Rectal smooth muscle tissue (tissue), 1 donor: ENCODE measurements around the gene CRYZL1.
"Not testable (repeated sequence)": the region's sequence is repeated elsewhere in the genome, so short reads cannot be mapped to it uniquely, and the experiment has no call there.

Experiments
- H3K27ac ChIP-seq: one replicate; pipeline ENCODE4 v1.7.0; 2013; ENCODE audit warnings: low read depth, low read length, inconsistent platforms
- H3K27me3 ChIP-seq: one replicate; pipeline ENCODE4 v1.7.0; 2013; ENCODE audit warnings: low read length; ENCODE audit not compliant: control insufficient read depth, insufficient read depth
- H3K36me3 ChIP-seq: one replicate; pipeline ENCODE4 v1.7.0; 2013; ENCODE audit warnings: low read length; ENCODE audit not compliant: control insufficient read depth, insufficient read depth
- H3K4me1 ChIP-seq: one replicate; pipeline ENCODE4 v1.7.0; 2013; ENCODE audit warnings: low read length; ENCODE audit not compliant: control insufficient read depth, insufficient read depth
- H3K4me3 ChIP-seq: one replicate; pipeline ENCODE4 v1.7.0; 2013; ENCODE audit warnings: low read length
- H3K9ac ChIP-seq: one replicate; pipeline ENCODE4 v1.7.0; 2013; ENCODE audit warnings: low read length

CRYZL1 gene

DNA sequence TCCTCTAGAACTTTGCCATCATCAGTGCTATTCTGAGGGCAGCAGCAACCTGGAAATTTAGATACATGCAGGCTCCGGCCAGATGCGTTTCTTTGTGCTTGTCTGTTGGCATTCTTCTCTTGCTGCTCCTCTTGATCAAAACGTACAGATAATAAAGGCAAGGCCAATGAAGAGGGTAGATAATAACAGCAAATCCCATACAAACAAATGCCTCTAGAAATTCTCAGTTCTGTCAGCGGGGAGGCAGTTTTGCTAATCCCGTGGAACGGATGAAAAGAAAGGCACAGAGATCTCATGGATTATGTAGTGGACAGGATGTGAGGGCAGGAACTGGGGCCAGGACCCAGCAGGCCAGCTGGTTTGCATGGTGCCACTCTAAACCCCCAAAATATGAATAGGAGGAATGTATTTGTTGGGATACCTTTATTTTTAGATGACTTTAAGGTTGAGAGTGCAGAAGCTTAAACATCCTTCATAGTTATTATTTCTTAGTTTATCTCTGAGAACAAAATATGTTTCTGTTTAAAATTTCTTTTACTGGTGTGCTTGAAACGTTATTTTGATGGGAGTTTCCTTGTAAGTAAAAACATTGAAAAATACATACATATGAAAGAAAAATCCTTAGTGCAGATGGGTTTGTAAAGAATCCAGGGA is 2.2 kb upstream of the CRYZL1 start:
- Histone ChIP-seq H3K27me3 (no peaks in the 10 kb centered on the region), H3K36me3 (no peaks in the 10 kb centered on the region), H3K4me1 (peaks cover 7% of the 10 kb centered on the region), H3K4me3 (peak overlapping the region; percentile 85), H3K9ac (no peak overlapping the region), H3K27ac (peak overlapping the region; percentile 75)

DNA sequence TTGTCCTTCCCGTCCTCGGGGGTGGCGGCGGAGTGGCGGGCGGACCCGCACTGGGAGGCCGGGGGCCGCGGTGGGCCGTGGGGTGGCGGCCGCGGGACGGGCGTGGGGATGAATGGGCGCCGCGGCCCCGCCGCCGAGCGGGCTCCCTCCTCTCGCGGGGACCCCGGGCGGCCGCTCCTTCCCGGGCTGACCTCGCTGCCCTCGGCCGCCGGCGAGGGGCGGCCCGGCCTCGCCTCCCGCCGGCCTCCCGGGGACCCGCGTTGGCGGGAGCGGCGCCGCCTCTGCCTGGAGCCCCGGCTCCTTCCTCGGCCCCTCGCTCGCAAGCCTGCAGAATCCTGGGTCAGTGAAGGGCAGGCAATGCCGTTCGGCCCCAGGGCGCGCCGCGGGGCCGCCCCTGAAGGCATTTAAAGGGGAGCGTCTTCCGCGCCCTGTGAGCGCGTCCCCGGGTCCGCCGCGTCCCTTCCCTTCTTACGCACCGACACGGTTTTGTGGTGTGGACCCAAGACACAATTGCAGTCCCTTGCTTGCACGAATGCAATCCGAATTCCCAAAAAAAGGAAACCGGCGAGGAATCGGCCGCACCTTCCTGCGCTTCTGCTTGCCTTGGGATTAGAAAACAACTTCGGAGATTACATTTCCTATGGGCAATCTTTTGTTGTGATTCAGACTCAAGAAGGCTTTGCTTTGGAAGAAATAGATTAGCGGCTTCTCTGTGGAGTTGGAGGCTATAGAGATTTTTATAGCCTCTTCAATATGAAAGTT is 1.5 kb upstream of the CRYZL1 start:
- H3K4me1 ChIP-seq, result peaks cover 7% of the 10 kb centered on the region
- peak overlapping the region; percentile 40 for H3K9ac ChIP-seq
- H3K27ac ChIP-seq, result peak overlapping the region; percentile 75
- peak overlapping the region; percentile 86 for H3K4me3 ChIP-seq
- H3K36me3 ChIP-seq, result no peaks in the 10 kb centered on the region
- no peaks in the 10 kb centered on the region for H3K27me3 ChIP-seq

GRCh38 chr21:33642027-33642895 is 720 bp upstream of the CRYZL1 start, which contains the start of gene ITSN1:
TSS of gene ITSN1 (plus strand) at chr21:33642501. CDS start at chr21:33718829, 76,328 bp downstream.
- no peaks in the 10 kb centered on the region for H3K36me3 ChIP-seq
- H3K27me3 ChIP-seq, result no peaks in the 10 kb centered on the region
- peak within 1 kb of the TSS; percentile 95 for H3K27ac ChIP-seq
- peak within 1 kb of the TSS; percentile 99 for H3K4me3 ChIP-seq
- H3K9ac ChIP-seq, result peak within 1 kb of the TSS; percentile 93
- peaks cover 7% of the 10 kb centered on the region for H3K4me1 ChIP-seq

GRCh38 chr21:33640697-33641351 is 717 bp downstream of the CRYZL1 start:
- peak overlapping the region; percentile 95 for H3K27ac ChIP-seq
- H3K4me1 ChIP-seq, result peaks cover 7% of the 10 kb centered on the region
- peak overlapping the region; percentile 99 for H3K4me3 ChIP-seq
- no peaks in the 10 kb centered on the region for H3K27me3 ChIP-seq
- peak overlapping the region; percentile 93 for H3K9ac ChIP-seq
- H3K36me3 ChIP-seq, result no peaks in the 10 kb centered on the region

- Histone ChIP-seq H3K9ac (no peak overlapping the region), H3K36me3 (peaks cover 4% of the 10 kb centered on the region), H3K4me1 (no peaks in the 10 kb centered on the region), H3K4me3 (no peak overlapping the region), H3K27ac (no peak overlapping the region), H3K27me3 (no peaks in the 10 kb centered on the region)
These were observed 7.3 kb downstream of the CRYZL1 start for GRCh38 chr21:33634254-33634653.

DNA sequence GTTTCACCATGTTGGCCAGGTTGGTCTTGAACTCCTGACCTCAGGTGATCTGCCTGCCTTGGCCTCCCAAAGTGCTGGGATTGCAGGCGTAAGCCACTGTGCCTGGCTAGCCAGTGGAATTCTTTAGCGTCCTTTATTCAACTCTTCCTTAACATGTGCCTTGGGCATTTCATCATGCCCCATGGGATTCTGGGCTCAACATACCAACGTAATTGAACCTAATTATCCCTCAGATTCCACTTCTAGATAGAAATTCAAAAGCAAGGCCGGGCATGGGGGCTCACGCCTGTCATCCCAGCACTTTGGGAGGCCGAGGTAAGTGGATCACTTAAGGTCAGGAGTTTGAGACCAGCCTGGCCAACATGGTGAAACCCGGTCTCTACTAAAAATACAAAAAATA is 15.4 kb downstream of the CRYZL1 start:
- not testable (repeated sequence) for H3K36me3 ChIP-seq, H3K9ac ChIP-seq, H3K27me3 ChIP-seq, H3K4me1 ChIP-seq, H3K4me3 ChIP-seq, H3K27ac ChIP-seq

- no peaks in the 10 kb centered on the region for H3K4me1 ChIP-seq
- H3K27me3 ChIP-seq, result no peaks in the 10 kb centered on the region
- H3K4me3 ChIP-seq, result no peak overlapping the region
- H3K27ac ChIP-seq, result no peak overlapping the region
- H3K36me3 ChIP-seq, result peaks cover 5% of the 10 kb centered on the region
- H3K9ac ChIP-seq, result no peak overlapping the region
These were observed 19.3 kb downstream of the CRYZL1 start for GRCh38 chr21:33622253-33622652.

- Histone ChIP-seq H3K27ac (no peak overlapping the region), H3K9ac (no peak overlapping the region), H3K27me3 (no peaks in the 10 kb centered on the region), H3K4me3 (no peak overlapping the region), H3K4me1 (no peaks in the 10 kb centered on the region), H3K36me3 (peaks cover 5% of the 10 kb centered on the region)
These were observed 21.8 kb downstream of the CRYZL1 start for GRCh38 chr21:33619726-33620125.

- H3K36me3 ChIP-seq, result peaks cover 5% of the 10 kb centered on the region
- no peak overlapping the region for H3K9ac ChIP-seq
- H3K4me1 ChIP-seq, result no peaks in the 10 kb centered on the region
- H3K4me3 ChIP-seq, result no peak overlapping the region
- no peaks in the 10 kb centered on the region for H3K27me3 ChIP-seq
- no peak overlapping the region for H3K27ac ChIP-seq
These were observed 23.1 kb downstream of the CRYZL1 start for GRCh38 chr21:33618407-33618806.

- H3K4me3 ChIP-seq, H3K27me3 ChIP-seq, H3K9ac ChIP-seq, H3K27ac ChIP-seq, H3K36me3 ChIP-seq, H3K4me1 ChIP-seq: not testable (repeated sequence)
These were observed 24.0 kb downstream of the CRYZL1 start for GRCh38 chr21:33617565-33617964.

DNA sequence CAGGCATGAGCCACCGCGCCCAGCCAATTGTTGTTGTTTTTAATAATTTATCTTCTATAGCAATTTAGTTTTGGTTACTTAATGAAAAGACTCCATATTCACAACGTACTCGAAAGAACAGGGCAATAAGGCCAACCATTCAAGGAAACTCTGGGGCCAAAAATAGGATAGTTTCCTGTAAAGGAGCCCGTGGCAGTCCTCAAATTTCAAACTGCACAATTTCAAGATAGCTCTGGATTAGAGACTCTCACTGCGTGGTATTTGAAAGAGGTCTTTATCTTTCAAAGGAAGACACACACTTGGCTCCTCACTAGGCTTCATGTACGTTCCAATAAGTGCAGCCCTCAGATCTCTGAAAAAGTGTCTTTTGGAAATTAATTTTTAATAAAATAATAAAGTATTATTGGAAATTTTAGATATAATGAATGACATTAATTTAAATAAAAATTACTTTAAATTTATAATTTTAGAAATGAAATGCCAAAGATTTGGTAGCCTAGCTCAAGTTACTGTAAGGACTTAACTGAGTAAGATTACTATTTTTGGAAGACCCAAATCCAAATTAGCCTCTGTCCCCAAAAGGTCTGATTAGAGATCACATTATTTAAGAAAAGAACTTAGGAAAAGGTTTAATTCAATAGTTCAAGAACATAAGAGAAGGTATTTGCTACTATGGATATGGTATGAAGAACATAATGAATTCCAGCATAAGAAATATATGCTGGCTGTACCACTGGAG is 30.4 kb downstream of the CRYZL1 start:
- Histone ChIP-seq H3K36me3 (peaks cover 6% of the 10 kb centered on the region), H3K27ac (no peak overlapping the region), H3K4me3 (no peak overlapping the region), H3K9ac (no peak overlapping the region), H3K4me1 (no peaks in the 10 kb centered on the region), H3K27me3 (no peaks in the 10 kb centered on the region)
